Activated naive CD8-positive, alpha-beta T cell treated with anti-CD3 and anti-CD28 coated beads, Interleukin-2, amount 50 U/mL, for 16 hours (primary cell): ENCODE data around the gene LHX4.

Experiments used
- DNase-seq: peaks from one replicate; pipeline ENCODE4 v3.0.0-alpha.2; 2020; ENCODE audit warnings: low read depth, low spot score

Gene LHX4

GRCh38 chr1:180299479-180300221, 69.6 kb downstream of the LHX4 start:
- no peak for DNase-seq

DNA sequence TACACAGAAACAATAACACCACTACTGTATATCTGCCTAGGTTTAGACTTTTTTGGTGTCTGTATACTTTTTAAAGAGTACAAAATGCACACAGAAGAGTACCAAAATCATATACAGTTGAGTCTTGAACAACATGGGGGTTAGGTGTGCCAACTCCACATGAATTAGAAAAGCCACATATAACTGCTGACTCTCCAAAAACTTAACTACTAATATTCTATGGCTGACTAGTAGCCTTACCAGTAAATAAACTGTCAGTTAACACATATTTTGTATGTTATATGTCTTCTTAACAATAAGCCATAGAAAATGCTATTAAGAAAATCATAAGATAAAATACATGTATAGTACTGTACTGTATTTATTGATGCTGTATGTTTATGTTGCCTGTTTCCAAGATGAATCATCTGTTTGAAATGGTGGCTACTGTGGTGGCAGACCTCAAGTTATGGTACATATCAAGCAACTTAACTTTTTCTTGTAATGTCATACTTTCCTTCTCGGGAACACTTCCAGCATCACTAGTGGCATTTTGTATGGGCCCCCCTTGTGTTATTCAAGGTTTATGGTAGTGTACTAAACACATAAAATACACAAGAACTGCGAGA, 71.2 kb downstream of the LHX4 start:
- no peak for DNase-seq

DNA sequence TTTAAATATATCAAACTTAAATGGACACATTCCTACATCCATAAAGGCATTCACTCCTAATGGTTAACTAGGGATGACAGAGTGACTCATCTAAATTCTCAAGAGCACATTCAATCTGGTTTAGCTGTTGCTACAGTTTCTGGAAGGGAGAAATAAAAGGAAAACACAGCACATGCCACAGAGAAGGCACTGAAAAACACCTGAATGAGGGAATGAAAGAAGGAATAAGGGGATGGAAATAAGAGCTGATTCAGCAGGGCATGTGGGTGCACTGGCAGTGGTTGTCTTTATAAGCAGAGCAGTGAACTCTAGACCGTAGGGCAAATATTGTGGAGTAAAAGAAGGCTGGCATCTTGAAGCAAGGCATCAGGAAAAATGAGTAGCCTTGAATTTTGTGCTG, 79.3 kb downstream of the LHX4 start:
- DNase-seq: no peak

- DNase-seq: no peak
Measured at GRCh38 chr1:180310095-180310494, 80.0 kb downstream of the LHX4 start.

GRCh38 chr1:180311011-180311730, 81.1 kb downstream of the LHX4 start:
- DNase-seq: no peak

- no peak for DNase-seq
Measured at GRCh38 chr1:180312926-180313325, 82.9 kb downstream of the LHX4 start.

GRCh38 chr1:180327089-180327488, 97.0 kb downstream of the LHX4 start:
- DNase-seq: no peak
